Brain microvascular endothelial cell (primary cell): Measurements from ENCODE around the gene PEX6.
A peak's percentile ranks its signal among the peaks of the same experiment; 100 is the strongest.

Source experiments
- DNase-seq: peaks from one replicate; pipeline ENCODE4 v3.0.0-alpha.2; 2020
- H3K27ac ChIP-seq: fragments of 250-450 bp; sonication (Bioruptor Pico); 2 replicates; pipeline ENCODE4 v1.5.1; 2020; ENCODE audit warnings: mild to moderate bottlenecking, moderate library complexity
- H3K27me3 ChIP-seq: fragments of 250-450 bp; sonication (Bioruptor Pico); replicated peaks from 2 replicates; pipeline ENCODE4 v1.5.1; 2020; ENCODE audit warnings: mild to moderate bottlenecking
- H3K36me3 ChIP-seq: fragments of 250-450 bp; sonication (Bioruptor Pico); replicated peaks from 2 replicates; pipeline ENCODE4 v1.5.1; 2020; ENCODE audit warnings: mild to moderate bottlenecking
- H3K4me3 ChIP-seq: 2 replicates; pipeline ENCODE4 v1.5.1; 2011; ENCODE audit warnings: low read depth, mild to moderate bottlenecking, control low read depth, low read length, moderate library complexity
- CTCF ChIP-seq: IDR thresholded peaks from 2 replicates; pipeline ENCODE4 v1.5.1; 2011; ENCODE audit warnings: low read depth, mild to moderate bottlenecking, moderate library complexity, low read length, control low read depth, inconsistent platforms; ENCODE audit errors: missing control alignments
- in situ Hi-C: cut with HindIII; loops from 2 replicates; pipeline ENCODE4 v1.10.0; 2017; ENCODE audit warnings: low sequenced_read_pairs, low pct_ligation_motif_present

Gene PEX6

GRCh38 chr6:42963179-42963854 lies 15.7 kb downstream of the PEX6 start:
- TF ChIP-seq CTCF, result no peak
- no peak for DNase-seq
- no peaks in the 10 kb centered on the region for H3K27me3 ChIP-seq
- in situ Hi-C loops, result no loop called here
- no peak overlapping the region for H3K27ac ChIP-seq
- H3K36me3 ChIP-seq, result peaks cover 2% of the 10 kb centered on the region
- no peak overlapping the region for H3K4me3 ChIP-seq

- no peak overlapping the region for H3K4me3 ChIP-seq
- in situ Hi-C loops, result no loop called here
- TF ChIP-seq CTCF, result no peak
- H3K27ac ChIP-seq, result no peak overlapping the region
- H3K27me3 ChIP-seq, result no peaks in the 10 kb centered on the region
- H3K36me3 ChIP-seq, result peaks cover 2% of the 10 kb centered on the region
- no peak for DNase-seq
These were observed 16.3 kb downstream of the PEX6 start for GRCh38 chr6:42962502-42963178.

- in situ Hi-C loops, result no loop called here
These were observed 16.9 kb downstream of the PEX6 start for GRCh38 chr6:42962096-42962495.

GRCh38 chr6:42961020-42961470 lies 17.9 kb downstream of the PEX6 start:
- H3K27me3 ChIP-seq, result no peaks in the 10 kb centered on the region
- no peak overlapping the region for H3K27ac ChIP-seq
- in situ Hi-C loops, result no loop called here
- DNase-seq, result no peak
- H3K4me3 ChIP-seq, result peak overlapping the region; percentile 49
- H3K36me3 ChIP-seq, result peaks cover 2% of the 10 kb centered on the region
- TF ChIP-seq CTCF, result no peak

More at GRCh38 chr6:42962096-42962495, 16.9 kb downstream of the PEX6 start:
- Histone ChIP-seq H3K4me3 (no peak overlapping the region), H3K27ac (no peak overlapping the region), H3K36me3 (peaks cover 2% of the 10 kb centered on the region), H3K27me3 (no peaks in the 10 kb centered on the region)
- no peak for TF ChIP-seq CTCF
- DNase-seq, result no peak

- no peak for TF ChIP-seq CTCF
- Histone ChIP-seq H3K27ac (no peak within 1 kb of the TSS), H3K27me3 (no peaks in the 10 kb centered on the region), H3K4me3 (peak within 1 kb of the TSS; percentile 49), H3K36me3 (peaks cover 2% of the 10 kb centered on the region)
- no peak for DNase-seq
- in situ Hi-C loops, result no loop called here
These were observed 18.6 kb downstream of the PEX6 start, which contains the start of gene GNMT for GRCh38 chr6:42960243-42961019. Gene GNMT (plus strand): TSS chr6:42960754. CDS start chr6:42960768, 14 bp downstream.
